GM19397 (cell line): ENCODE measurements around the gene PLD3.

Experiments used
- ATAC-seq: cut with Tn5 transposase; IDR thresholded peaks from one replicate; pipeline ENCODE4 v1.9.1; 2021; ENCODE audit warnings: mild to moderate bottlenecking, moderate library complexity; ENCODE audit not compliant: unreplicated experiment

Gene PLD3, protein sequence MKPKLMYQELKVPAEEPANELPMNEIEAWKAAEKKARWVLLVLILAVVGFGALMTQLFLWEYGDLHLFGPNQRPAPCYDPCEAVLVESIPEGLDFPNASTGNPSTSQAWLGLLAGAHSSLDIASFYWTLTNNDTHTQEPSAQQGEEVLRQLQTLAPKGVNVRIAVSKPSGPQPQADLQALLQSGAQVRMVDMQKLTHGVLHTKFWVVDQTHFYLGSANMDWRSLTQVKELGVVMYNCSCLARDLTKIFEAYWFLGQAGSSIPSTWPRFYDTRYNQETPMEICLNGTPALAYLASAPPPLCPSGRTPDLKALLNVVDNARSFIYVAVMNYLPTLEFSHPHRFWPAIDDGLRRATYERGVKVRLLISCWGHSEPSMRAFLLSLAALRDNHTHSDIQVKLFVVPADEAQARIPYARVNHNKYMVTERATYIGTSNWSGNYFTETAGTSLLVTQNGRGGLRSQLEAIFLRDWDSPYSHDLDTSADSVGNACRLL

DNA sequence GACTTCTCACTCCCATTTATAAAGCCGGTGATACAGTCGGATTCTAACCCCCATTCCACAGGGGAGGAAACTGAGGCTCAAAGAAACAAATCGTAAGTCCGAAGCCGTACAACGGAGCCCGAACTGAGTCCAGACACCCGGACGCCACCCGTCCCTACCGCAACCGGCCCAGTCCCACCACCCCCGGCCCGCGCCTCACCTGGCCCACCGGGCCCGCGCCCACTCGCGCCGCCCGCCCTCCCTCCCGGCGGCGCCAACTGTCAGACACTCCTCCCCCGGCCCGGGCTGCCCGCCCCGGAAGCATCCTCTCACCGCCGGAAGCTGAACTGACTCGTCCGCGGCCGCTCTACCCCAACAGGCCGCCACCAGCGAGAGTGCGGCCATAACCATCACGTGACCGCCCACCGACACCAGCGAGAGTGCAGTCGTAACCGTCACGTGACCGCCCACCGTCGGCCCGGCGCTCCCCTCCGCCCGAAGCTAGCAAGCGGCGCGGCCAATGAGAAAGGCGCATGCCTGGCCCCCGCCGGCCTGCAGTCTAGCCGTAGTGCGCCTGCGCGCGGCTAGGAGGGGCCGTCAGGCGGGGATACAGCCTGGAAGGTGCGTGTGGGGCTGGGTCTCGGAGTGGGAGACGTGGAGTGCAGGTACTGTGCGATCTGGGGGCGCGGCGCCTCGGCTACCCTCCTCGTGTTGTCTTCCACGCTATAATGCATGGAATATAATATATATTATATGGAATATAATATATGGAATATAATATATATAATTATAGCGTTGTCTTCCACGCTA is at the start of gene PLD3, which contains the start of gene C19orf47:
Gene PLD3, plus strand, starts transcription at position 571 of the 789 bp plus-strand sequence. CDS start 17,789 bp downstream, outside the sequence.
Gene C19orf47, minus strand, starts transcription at position 273 of the 789 bp plus-strand sequence. CDS start 6,540 bp downstream, outside the sequence.
- peak; percentile 99 for ATAC-seq

DNA sequence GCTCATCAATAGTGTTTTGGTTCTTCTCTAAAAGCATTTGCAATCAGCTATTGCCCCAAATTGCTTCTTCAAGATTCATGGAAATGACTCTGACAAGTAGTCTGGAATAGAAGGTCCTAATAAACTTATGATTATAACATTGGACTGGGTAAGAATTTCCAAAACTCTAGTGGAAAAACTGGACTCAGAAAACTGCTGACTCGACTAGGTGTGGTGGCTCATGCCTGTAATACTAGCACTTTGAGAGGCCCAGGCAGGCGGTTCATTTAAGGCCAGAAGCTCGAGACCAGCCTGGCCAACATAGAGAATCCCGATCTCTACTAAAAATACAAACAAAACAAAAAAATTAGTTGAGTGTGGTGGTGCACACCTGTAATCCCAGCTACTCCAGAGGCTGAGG is 47.8 kb upstream of the PLD3 start:
- no peak for ATAC-seq

DNA sequence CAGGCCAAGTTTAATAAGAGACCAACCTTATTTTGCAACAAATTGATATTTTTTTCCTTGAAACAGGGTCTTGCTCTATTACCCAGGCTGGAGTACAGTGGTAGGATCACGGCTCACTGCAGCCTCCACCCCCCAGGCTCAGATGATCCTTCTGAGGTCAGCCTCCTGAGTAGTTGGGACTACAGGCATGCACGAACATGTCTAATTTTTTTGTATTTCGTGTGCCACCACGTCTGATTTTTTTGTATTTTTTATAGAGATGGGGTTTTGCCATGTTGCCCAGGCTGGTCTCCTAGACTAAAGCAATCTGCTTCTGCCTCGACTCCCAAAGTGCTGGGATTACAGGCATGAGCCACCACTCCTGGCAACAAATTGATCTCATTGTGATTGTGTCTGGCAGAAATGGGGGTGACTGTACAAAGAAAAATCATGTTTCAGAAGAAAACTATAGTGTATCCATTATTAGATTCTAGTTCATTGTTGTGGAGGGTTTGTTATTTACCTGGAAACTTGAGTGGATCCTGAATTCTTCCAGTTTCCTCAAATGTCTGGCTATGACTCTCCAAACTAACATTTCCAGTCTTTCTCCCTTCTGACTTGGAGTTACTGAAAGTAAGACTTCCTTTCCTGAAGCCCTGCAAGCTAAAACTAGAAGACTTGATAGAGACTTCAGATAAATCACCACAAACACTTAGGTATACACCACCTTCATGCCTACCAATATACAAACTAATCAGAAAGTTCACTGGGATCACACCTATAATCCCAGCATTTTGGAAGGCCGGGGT is 46.1 kb upstream of the PLD3 start:
- no peak for ATAC-seq

DNA sequence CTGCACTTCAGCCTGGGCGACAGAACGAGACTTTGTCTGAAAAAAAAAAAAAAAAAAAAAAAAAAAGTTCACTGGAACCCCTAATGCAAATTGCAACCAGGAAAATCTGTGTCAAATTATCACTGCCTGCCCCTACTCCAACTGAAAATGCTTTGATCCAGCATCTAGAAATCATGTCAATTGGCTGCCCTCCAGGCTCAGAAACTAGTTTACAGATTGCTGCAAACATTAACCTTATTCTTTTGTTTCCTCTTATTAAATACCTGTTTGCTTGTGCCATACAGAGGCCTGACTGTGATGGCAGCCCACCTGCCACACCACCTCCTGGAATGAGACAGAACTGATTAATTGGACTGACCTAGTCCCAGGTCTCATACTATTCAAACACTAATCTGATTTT is 44.7 kb upstream of the PLD3 start:
- no peak for ATAC-seq

DNA sequence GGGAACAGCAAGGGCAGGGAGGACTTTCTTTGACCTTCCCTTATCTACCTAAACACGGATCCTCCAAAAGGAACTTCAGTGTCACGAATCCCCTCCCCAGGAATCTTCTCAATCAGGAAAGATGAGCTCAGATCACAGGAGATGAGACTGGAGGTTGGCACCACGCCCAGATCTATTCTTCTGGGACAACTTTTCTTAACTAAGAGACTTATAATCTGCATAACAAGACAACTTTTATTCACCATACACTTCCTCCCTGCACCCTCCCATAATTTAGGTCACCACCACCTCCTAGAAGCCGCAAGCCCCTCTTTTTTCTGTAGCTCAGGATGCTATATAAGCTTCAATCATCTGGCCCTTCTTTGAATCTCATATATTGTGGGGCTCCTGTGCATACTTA is 44.2 kb upstream of the PLD3 start:
- no peak for ATAC-seq

DNA sequence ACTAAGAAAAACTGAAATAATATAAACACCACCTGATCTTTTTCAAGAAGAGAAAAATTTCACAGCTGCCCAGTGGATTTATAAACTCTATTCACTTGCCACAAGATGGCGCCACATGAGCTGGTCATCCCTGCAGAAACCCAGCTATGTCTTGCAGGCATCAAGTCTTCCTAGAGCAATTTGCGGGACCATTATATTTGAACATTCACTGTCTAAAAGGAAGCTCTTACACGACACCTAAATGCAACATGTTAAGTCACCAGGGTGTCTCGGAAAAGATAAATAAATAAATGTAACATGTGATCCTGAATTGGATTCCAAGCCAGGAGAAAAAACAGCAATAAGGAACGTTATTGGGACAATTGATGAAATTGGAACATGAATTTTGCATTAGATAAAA is 43.1 kb upstream of the PLD3 start:
- no peak for ATAC-seq

DNA sequence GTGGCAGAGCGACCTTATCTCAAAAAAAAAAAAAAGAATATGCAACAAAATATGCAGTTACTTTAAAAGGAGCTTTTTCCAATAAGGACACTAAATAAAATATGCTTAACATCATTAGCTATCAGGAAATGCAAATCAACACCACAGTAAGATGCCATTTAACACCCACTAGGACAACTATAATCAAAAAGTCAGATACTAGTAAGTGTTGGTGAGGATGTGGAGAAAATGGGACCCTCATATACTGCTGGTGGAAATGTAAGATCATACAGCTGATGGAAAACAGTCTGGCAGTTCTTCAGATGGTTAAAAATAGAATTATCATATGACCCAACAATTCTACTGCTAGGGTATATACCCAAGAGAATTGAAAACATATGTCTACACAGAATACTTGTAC is 38.8 kb upstream of the PLD3 start:
- no peak for ATAC-seq

DNA sequence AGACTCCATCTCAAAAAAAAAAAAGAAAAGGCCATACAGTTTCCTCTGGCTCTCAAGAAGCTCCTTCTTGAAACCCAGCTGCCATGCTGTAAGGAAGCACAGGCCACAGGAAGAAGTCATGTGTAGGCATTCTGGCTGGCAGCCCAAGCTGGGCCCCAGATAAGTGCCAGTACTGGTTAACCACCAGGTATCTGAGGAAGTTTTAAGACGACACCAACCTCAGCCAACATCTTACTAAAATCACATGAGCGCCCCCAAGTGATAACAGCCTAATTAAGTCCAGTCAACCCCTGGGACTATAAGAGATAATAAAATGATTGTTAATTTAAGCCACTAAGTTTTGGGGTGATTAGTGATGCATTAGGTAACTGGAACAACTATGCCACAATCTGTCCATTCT is 36.0 kb upstream of the PLD3 start:
- ATAC-seq, result no peak

DNA sequence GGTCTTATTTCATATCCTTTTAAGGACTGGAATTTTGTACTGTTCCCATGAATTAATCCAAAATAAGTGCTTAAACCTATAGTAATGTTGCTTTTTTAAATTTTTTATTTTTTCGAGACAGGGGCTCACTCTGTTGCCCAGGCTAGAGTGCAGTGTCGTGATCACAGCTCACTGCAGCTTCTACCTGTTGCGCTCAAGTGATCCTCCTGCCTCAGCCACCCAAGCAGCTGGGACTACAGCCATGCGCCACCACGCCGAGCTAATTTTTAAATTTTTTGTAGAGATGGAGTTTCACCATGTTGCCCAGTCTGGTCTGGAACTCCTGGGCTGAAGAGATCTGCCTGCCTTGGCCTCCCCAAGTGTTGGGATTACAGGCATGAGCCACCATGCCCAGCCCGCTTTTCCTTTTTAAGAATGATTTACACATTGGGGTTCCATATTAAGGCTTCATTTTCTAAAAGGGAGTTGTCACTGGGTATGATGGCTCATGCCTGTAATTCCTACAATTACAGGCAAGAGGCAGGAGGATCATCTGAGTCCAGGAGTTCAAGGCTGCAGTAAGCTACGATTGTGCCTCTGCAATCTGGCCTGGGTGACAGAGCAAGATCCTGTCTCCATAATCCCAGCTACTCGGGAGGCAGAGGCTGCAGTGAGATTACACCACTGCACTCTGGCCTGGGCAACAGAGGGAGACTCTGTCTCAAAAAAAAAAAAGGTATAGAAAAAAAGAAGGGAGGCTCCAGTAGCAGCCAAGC is 35.1 kb upstream of the PLD3 start:
- ATAC-seq, result no peak

DNA sequence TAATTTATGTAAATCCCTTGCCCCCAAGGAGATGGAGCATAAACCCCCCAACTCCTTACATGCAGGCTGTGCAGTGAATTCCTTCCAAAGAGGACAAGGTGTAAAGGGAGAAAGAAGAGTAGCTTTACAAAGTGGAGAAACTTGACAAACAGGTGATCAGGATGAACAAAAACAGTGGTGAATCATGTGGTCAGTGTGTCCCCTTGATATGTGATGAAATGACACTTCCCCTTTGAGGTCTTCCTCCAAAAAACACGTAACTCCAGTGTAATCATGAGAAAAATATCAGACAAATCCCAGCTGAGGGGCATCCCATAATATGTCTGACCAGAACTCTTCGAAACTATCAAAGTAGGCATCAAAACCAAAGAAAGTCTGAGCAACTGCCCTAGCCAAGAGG is 33.8 kb upstream of the PLD3 start:
- no peak for ATAC-seq

DNA sequence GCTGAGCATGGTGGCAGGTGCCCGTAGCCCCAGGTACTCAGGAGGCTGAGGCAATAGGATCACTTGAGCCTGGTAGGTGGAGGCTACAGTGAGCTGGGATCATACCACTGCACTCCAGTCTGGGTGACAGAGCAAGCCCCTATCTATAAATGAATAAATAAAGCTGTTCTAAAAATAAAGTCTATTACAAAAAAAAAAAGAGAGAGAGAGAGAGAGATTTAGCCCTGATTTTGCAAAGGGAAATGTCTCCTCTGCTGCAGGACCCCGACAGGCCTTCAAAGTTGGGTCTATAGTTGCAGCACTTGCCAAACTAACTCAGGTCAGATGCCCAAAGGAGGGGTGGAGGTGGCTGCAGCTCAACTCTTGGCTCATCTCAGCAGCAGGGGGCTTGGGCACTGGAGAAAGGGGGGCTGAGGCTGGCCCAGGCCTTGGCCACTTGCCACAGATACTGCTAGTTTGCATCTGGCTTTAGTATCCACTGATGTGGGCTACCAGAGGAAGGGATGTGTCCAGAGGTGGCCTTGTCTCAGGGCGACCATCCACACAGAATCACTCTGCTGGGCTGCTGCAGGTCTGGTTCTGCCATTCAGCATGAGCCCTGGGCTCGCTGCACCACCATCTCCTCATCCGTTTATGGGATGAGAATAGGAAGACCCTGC is 32.6 kb upstream of the PLD3 start:
- ATAC-seq, result no peak

DNA sequence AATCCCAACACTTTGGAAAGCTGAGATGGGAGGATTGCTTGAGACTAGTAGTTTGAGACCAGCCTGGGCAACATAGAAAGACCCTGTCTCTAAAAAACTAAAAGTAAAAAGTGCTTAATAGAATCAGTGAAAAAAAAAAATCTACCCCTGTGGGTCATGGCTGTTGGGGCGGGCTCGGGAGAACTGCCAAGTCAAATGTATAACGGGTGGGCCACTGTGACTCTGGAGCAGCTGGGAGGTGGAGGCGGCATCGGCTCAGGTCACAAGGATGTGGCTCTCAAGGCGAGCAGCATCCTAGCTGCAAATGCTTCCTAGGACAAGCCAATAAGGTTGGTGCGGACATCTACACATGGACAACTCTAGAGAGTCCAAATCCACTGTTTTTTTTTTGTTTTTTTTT is 31.2 kb upstream of the PLD3 start:
- ATAC-seq, result no peak

DNA sequence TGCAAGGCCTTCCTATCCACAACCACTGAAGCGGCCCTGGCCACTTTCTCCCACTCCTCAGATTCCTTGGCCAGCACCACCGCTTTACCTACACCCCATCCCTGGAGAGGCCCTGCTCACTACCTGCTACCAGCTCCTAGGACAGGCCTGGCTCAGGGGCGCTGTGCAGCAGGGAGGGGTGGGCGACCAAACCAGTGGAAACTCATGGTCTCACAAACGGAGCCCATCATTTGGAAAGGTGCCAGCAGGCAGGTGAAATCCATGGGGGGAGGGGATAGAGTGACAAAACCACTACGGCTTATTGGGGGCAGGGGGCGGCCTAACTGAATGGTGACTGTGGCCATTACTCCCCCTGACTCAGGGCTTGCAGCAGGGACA is 27.9 kb upstream of the PLD3 start:
- no peak for ATAC-seq

DNA sequence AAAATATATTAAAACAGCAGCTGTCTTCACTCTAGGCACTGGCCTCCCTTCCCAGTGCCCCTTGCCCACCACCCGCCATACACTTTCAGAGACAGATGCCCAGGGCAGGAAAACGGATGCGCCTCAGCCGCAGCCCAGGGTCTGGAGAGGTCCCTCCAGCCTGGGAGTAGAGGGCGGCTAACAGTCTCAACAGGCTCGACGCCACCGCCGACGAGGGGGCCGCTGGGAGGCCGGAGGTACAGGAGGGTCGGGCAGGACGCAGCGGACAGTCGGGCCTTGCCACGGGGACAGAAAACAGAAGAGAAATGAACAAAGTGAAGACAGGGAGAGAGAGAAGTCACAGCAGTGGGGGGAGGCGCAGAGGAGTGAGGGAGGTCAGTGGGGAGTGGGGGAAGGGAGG is 27.4 kb upstream of the PLD3 start:
- no peak for ATAC-seq

DNA sequence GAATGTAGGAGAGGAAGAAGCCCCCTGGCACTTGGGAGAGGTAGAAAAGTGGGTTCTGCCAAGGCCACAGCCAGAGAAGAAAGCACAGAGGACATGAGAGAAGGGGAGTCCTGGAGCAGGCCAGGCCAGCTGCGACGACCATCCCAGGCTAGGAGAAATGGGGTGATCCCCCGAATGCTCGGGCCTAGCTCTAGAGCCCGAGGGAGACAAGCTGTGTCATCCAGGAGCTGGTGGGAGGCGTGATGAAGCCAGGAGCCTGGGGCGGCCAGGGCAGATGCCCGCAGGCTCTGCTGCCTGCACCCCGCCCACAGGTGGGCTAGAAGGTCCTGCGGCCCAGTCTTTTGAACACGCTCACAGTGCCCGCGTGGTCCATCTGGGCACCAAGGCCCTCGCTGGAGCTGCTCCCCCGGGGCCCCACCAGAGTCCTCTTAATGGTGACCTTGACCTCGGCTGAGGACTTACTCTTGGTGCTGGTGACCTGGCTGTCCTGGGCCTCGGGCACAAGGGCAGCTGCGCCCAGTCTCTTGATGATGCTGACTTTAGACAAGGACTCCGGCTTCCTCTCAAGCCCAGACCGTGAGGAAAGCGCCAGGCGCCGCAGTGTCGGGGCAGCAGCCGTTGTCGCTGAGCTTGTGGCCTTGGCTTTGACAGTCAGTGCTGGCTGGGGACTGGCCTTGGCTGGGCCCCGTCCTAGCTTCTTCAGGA is 26.8 kb upstream of the PLD3 start:
- no peak for ATAC-seq

DNA sequence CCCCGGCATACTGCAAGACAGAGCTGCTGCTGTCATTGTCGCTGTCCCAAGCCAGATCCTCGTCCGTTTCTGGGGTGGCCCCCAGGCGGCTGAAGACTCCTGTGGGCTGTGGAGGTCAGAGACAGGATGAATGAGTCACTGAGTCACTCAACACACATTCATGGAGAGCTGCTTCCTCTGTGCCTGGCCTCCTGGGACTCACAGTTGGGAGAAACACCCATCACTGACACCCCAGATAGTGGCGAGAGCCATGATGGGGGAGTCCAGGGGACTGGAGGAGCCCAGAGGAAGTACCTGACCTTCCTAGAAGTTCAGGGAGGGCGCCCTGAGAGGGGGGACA is 26.3 kb upstream of the PLD3 start:
- no peak for ATAC-seq

DNA sequence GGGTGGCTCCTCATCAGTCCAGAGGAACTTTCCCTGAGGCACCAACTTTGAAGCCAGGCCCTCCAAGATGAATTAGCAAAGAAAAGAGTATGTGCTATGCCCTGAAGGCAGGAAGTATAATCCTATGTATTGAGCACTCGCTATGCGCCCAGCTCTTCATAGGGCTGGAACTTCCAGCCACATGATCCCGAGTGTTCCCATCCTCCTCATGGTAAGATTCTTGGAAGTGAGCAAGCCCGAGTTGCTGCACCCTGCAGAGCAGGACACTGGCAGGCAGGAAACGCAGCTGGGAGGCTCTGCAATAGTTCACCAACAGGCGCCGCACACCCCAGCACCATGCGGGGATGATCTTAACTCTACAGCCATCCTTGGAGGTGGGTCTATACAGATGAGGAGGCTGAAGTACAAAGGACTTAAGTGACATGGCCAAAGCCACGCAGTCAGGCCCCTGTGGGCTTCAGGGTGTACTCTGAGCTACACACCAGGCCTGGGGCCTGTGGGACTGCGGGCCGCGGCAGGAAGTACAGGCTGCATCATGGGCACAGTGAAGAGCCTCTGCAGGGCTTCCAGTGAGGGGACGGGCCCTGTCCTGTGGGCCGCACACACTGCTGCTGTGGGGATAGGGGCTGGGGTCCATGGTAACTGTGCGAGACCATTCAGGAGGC is 25.4 kb upstream of the PLD3 start:
- no peak for ATAC-seq

DNA sequence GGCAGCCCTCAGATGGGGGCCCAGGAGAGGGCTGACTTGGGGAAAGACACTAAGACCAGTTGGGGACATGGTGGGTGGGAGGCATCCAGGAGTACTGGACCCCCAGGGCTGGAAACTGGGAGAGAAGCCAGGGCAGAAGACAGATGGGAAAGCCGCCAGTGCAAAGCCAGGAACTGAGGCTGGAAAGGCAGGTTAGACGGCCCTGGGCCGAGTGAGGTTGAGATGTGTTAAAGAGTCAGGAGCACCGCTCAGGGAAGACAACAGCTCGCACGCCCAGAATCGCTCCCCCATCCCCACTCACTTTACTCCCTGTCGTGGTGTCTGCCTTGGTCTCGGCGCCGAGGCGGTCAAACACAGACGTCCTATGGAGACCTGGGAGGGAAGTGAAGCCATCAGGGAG is 24.8 kb upstream of the PLD3 start:
- no peak for ATAC-seq

DNA sequence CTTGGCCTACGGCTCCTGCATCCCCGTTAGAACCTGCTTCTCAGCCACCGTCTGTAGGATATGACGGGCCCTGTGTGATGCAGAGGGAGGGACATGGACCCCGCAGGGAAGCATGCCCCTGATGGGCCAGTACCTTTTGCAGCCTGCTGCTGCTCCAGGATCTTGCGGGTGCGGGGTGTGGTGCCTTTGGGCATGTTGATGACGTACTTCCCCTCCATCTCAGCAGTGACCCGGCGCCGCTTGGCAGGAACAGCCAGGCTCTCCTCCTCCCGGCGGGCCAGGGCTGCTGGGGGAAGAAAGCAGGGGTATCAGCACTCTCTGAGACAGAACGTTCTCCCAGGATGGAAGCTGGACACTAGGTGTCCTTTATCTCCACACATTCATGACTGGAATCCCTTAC is 22.3 kb upstream of the PLD3 start:
- no peak for ATAC-seq
